NCI-H2171 (cell line): ENCODE measurements around the gene OTOG.

Experiments
- DNase-seq: peaks from one replicate; lab custom pipeline; 2025; lab: John Stamatoyannopoulos, UW

The OTOG gene

DNA sequence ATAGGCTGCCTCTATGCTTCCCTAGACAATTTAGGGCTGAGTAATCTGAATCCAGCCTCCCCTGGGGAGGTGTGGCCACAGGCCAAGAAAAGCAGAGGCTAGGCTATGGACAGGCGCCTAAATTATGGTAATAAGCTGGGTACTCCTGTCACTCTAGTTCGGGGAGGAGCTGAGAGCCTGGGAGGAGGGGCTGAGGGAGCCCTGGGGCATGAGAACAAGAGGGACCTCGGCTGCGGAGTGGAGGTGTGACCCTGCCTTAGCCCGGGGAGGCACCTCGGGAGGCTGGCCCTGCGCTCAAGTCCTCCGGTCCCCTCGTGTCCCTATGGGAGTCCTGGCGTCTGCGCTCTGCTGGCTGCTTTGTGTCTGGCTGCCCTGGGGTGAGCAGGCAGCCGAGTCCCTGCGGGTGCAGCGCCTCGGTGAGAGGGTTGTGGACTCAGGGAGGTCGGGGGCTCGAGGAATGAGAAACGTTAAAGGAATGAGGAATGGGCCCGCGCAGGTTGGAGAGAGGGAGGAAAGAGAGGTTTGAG lies at the start of gene OTOG:
OTOG (plus strand) TSS at position 209 of the 527 bp plus-strand sequence; CDS start at position 323, 114 bp downstream.
- no peak for DNase-seq

DNA sequence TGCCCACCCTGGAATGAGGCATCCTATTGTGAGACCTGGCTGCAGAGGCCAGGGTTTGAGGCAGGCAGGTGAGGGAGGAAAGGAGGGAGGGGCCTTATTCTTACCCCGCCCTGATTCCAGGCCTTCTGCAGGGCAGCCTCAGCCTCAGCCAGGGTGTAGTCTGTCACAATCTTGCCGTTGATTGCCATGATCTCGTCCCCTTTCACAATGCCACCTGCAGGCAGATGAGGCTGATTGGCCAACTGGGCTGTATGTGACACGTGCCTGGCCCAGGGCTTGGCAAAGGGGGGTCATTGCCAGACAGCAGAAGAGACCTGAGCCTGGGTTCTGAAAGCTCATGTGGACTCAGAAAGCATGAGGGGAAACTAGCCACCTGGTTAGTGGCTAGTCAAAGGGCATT lies 49.0 kb upstream of the OTOG start:
- no peak for DNase-seq

GRCh38 chr11:17498475-17498874 lies 48.6 kb upstream of the OTOG start:
- DNase-seq = no peak

DNA sequence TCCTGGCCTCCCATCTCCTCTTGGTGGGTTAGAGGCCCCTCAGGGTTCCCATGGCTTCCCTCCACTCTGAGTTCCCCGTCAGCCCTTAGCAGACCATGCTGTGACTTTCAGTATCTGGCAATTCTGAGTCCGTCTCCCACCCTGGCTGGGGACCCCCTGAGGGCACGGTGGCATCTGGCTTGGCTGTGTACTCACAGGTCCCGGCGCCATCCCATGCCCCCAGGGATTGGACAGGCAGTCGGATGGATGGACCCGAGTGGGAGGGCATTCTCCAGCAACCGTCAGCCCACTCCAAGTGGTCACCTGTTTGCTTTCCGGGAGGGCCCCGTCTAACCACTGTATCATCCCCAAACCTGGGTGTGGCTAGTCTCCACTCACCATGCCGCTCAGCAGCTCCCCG lies 46.4 kb upstream of the OTOG start:
- no peak for DNase-seq

DNA sequence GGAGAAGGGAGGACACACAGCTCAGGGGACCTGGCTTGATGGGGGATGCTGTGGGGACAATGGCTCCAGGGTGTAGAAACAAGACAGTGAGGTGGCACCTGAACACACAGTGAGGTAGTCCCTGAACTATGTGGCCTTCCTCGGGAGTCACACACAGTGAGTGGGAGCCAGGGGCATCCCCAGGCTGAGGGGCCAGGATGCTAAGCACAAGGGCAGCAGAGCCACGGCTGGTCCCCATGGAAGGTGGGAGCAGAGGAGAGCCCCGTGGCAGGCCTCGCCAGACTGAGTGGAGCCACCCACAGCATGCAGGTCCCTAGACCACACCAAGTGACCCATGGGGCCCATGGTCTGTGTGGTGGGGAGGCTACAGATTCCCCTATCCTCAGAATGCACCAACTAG lies 44.4 kb upstream of the OTOG start:
- DNase-seq = no peak

DNA sequence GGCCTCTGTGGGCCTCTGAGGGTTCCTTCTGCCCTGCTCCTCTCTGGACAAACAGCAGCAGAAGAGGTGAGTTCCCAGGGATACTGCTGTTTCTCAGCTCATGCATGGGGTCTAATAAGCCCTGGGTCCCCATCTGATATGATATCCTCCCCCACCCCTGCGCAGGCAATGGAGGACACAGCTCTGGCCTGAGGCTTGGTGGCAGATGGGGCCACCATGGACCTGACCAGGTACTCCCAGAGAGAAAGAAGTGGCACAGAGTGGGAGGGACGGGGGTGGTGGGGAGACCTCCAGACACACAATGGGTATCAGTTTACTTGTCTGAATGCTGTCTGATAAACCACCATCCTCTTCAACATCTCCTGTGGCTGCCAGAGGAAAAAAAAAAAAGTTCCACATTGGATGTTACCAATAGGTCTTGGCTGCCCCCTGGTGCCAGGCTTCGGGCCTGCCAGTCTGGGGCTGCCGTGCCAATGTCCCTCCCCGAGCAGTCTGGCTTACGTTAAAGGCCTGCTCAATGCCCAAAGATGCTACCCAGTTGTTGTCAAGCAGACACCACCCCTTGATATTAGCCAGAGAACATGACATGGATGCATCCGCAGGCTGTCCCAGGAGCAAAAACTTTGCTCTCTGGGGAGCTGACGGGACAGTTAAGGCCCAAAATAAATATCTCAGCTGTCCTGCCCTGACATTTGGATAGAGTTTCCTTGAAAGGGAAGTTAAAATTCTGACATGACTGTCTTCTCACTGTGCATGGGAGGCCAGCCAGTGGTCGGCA lies 42.5 kb upstream of the OTOG start:
- DNase-seq = peak; percentile 29

- DNase-seq = no peak
Observed at GRCh38 chr11:17505146-17505545, 41.9 kb upstream of the OTOG start.

DNA sequence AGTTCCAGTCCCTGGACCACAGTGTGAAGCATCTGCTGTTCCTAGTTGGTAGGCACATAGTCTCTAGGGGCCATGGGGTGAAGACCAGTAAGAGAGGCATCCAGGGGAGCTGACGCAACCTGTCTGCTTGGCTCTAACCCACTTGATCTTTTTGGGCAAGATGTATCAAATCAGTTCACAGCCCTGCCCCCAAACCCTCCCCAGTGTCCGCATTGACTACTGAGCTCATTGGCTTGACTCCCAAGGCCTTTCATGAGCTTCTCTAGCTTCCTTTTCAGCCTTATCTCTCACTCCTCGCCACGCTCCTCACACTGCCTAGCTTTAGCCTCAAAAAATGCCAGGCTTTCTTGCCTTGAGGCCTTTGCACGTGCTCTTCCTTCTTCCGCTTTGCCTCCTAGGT lies 40.7 kb upstream of the OTOG start:
- DNase-seq = no peak

GRCh38 chr11:17506942-17507341 lies 40.1 kb upstream of the OTOG start:
- no peak for DNase-seq

- no peak for DNase-seq
Observed at GRCh38 chr11:17507773-17508172, 39.3 kb upstream of the OTOG start.

DNA sequence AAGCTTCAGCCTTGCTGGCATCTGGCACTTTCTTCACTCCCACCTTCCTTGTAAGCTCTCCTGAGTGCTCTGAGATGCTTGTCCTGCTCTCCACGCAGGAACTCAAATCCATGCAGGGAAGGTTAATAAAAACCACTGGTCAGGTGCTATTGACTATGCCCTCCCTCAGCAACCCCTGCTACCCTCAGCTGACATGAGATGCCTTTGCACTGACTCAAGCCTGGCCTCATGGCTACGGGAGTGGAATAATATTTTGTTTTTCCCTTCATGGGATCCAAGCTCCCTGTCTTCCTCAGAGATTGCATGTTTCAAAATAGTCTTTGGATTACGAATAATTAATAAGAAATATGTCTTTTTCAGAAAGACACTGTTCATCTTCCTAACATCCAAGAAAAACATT lies 38.8 kb upstream of the OTOG start:
- no peak for DNase-seq

DNA sequence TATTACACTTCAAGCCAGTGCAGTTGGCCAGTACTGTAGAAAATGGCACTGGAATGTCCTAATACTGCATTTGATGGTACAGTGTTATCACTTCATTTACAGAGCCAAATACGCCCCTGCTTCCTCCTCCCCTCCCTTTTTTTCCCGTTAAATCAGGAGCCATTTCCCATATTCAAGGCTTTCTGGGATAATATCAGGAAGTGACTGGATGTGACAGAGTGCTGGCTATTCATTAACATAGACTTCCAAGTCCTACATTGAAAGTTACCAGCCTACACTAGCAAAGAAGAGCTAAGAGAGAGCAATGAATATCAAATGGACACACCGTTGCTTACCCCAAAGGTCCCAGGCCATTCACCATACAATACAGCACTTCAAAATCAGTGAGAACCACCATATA lies 38.3 kb upstream of the OTOG start:
- no peak for DNase-seq

DNA sequence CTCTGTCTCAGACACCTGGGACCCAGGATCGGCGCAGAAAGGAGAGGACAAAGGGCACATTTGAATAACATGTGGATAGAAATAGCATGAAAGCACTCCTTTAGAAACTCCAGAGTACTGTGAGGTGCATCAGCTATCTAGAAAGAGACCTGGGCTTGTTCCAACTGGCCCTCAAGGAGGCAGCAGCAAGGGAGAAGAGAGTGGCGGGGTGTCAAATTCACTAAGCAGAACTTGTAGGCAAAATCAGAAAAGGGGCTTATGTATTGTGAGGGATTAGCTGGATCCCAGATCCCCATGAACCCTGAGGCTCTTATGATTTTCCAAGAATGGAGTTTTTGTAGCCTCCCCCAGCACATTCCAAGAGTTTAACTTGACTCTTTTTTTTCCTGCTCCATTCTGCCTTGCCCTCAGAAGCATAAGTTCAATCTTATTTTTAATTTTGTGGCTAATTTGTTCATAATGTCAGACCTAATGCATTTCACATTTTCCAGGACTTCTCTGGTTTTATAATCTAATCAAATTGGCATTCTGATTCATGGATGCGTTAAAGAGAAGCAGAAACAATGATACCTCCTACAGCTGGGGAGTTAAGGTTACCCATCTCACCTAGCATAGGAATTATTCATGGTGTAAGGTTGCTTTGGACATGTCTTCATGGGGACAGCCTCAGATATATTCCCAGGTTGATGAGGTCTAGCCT lies 36.4 kb upstream of the OTOG start:
- no peak for DNase-seq

DNA sequence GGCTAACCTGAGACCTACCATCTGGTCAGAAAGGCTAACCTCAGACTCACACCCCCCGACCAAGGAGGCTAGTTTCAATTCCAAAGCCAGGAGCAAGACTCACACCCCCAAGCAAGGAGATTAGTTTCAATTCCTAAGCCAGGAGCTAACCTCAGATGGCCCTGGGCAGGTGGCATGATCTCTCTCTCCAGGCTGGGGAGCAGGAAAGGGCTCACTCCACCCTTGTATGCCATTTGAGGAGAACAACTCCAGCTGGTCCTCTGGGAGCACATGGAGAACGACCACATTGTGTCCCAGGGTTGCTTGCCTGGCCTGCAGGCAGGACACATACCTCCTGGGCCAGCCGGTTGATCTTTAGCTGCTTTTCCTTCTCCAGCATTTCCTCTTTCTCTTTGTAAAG lies 35.5 kb upstream of the OTOG start:
- DNase-seq = no peak

DNA sequence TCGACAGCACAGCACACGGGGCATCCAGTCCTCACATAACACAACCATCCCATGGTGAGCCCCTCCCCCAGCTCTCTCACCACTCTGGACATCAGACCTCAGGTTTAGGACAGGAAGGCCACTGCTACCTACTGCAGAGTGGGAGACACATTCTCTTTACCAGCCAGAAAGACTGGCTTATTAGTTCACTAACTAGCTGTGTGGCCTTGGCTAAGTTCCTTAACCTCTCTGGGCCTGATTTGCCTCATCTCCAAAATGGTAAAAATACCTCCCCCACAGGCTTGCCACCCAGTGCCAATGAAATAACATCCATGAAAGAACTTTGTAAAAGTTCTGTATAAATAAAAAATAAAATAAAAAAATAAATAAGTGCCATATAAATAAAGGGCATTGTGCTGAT lies 35.0 kb upstream of the OTOG start:
- DNase-seq = no peak

DNA sequence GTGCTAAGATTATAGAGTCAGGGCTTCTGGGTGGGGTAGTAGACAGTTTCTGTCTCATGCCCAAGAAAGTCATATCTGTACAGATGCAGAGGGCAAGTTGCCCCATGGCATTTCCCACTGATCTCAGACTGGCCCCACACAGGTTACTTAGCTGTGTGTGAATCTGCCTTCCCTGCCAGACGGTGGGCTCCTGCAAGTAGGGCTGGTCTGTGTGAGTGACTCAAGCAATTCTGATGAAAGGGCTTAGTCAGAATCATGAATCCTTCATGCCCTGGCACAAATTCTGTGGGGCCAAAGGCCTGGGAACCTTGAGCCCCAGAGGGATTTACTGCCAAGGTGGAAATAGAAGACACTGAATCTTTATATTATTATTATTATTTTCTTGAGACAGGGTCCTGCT lies 33.2 kb upstream of the OTOG start:
- DNase-seq = no peak

DNA sequence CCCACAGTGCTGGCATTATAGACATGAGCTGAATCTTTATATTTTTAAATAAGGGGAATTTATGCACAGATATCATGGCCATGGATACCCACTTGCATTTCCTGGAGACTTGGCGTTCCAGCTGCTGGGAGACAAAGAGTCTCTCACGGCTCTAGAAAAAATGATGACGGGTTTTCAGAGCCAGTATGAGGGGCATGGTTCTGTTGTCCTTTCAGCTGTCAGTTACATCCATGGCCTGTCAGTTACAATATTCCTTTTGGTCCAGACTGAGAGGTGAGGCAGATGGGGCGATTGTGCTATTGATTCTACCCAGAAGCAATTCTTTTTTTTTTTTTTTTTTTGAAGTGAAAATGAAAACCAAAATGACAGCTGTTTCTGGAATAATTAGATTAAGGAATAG lies 32.6 kb upstream of the OTOG start:
- DNase-seq = no peak

DNA sequence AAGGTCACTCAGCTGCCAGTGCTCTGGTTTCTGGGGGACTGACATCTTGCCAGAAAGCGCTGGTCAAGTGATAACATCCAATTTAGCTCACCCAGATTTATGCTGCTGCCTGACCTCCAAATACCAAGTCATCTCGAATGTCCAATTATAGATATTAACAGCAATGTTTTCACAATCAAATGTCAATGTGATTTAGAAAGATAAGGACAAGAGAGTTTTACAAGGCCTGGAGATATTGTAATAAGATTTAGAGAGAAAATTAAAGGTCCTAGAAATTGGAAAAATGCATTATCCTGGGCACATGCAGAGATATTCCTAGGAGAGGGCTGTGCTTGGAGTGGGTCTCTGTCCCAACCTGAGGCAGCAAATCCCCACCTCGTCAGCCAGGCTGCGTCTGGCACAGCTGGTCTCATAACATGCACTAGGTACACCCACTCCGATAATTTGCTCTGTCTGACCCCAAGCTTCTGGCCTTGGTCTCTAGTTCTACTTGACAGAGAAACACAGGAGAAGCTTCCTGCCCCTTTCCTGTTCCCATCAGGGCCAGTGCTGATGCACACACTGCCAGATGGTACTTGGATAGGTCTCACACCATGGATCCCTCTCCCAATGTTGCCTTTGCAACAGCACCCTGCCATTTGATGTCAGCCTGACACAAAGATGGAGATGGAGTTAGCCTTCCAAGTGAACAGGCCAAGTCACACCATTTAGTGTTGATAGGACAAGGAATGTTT lies 31.4 kb upstream of the OTOG start:
- DNase-seq = no peak

GRCh38 chr11:17516551-17517150 lies 30.4 kb upstream of the OTOG start:
- DNase-seq = no peak

- no peak for DNase-seq
Observed at GRCh38 chr11:17517186-17517585, 29.9 kb upstream of the OTOG start.

DNA sequence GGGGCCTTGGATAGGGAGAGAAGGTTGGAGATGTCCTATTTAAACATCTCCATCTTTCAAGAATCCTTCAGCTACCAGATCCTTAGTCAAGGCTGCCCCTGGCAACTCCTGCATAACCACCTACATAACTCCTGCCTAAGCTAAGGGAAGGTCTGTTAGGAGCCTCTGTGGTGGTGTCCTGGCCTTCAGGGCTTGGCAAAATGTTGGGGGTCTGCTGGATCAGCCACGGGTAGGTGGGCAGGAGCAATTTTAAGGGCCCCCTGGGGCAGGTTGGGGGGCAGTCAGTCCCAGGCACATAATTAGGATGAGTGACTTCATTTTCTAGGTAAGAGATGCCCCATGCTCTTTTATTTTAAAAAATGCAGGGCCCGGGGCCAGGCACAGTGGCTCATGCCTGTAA lies 28.7 kb upstream of the OTOG start:
- DNase-seq = no peak
